Stomach (tissue), 9 donors: ENCODE results near the gene UBE3D. TPM values are rescaled to one million over a fixed set of nuclear protein-coding genes. Genes with fewer than 3 reads are reported as not detected.
"Not testable (repeated sequence)": the region's sequence is repeated elsewhere in the genome, so short reads cannot be mapped to it uniquely, and the experiment has no call there.

Experiments
- DNase-seq, 2 donors: peaks; one replicate each; pipeline versions ENCODE4 v3.0.0 to v3.0.0-alpha.2; 2013 to 2019
- H3K27ac ChIP-seq, 5 donors: fragments of 200-600 bp in 4 of 5; sonication (generic) in 4 of 5; one replicate each; pipeline ENCODE4 v1.5.1; 2013 to 2019; ENCODE audit warnings: mild to moderate bottlenecking in 1 of 5, moderate library complexity in 1 of 5
- H3K27me3 ChIP-seq, 3 donors: fragments of 200-600 bp; sonication (generic); one replicate each; pipeline ENCODE4 v1.5.1; 2017 to 2019; ENCODE audit warnings: mixed run types in 1 of 3
- H3K36me3 ChIP-seq, 4 donors: fragments of 200-600 bp; sonication (generic); 1 replicate in 3 of 4; 2 replicates in 1 of 4; pipeline ENCODE4 v1.5.1; 2016 to 2019
- H3K4me1 ChIP-seq, 4 donors: fragments of 200-600 bp; sonication (generic); one replicate each; pipeline ENCODE4 v1.5.1; 2016 to 2019
- H3K4me3 ChIP-seq, 4 donors: fragments of 200-600 bp; sonication (generic) in 3 of 4; one replicate each; pipeline ENCODE4 v1.5.1; 2016 to 2019; ENCODE audit warnings: mild to moderate bottlenecking in 1 of 4
- H3K9me3 ChIP-seq, 4 donors: fragments of 200-600 bp; sonication (generic); one replicate each; pipeline ENCODE4 v1.5.1; 2016 to 2019
- CTCF ChIP-seq, 7 experiments: fragments of 450-650 bp in 4 of 7; fragments of 200-600 bp in 3 of 7; sonication (generic) in 3 of 7; IDR thresholded peaks; one replicate each; pipeline ENCODE4 v1.5.1; 2016 to 2019; ENCODE audit warnings: antibody characterized with exemption in 7 of 7, control low read depth in 2 of 7, mild to moderate bottlenecking in 1 of 7
- EP300 ChIP-seq: sonication (generic); formaldehyde crosslinking; IDR thresholded peaks from one replicate; pipeline ENCODE4 v1.6.1; 2017; ENCODE audit warnings: antibody characterized with exemption
- POLR2A ChIP-seq, 4 donors: fragments of 450-650 bp; IDR thresholded peaks; one replicate each; pipeline ENCODE4 v1.6.1; 2016; ENCODE audit warnings: antibody characterized with exemption in 4 of 4, control low read depth in 2 of 4, mild to moderate bottlenecking in 1 of 4, moderate library complexity in 1 of 4
- POLR2AphosphoS5 ChIP-seq, 3 donors: sonication (generic); formaldehyde crosslinking; IDR thresholded peaks; one replicate each; pipeline ENCODE4 v1.6.1; 2016; ENCODE audit warnings: antibody characterized with exemption in 3 of 3
- WGBS, 5 donors: extraction: QIAGEN DNeasy Blood & Tissue Kit in 3 of 5; methylation state at CpG; one replicate each; pipeline versions ENCODE4 v1.1.5 to v1.1.7; 2013 to 2018; 5-methylcytosine and 5-hydroxymethylcytosine counted together
- intact Hi-C: fragments of 100-400 bp; cut with DNase I; formaldehyde crosslinking; loops from one replicate; pipeline ENCODE4 v1.15.1; 2023; ENCODE audit warnings: low total_unique reads
- polyA plus RNA-seq, 3 donors: library from polyadenylated mRNA; stranded (reverse); fragments of 200-250 nt; gene quantifications; one replicate each; pipeline ENCODE4 v1.2.3, GENCODE V29; 2013
- total RNA-seq, 5 donors: library from RNA; depleted of rRNA; stranded (reverse); fragments of >200 nt; gene quantifications; one replicate each; pipeline versions ENCODE4 v1.1.0 to v1.2.3, GENCODE V29; 2014 to 2016
- donor health status: healthy with polysubstance abuse.
- donor health status: Bipolar disorder and iron deficiency.
- donor health status: healthy.

Gene UBE3D
- total and polyA plus RNA-seq, 8 donors, result 1.5 to 33.3 (median 11.8) TPM

- Histone ChIP-seq H3K9me3 (no peaks in the 10 kb centered on the region), H3K4me1 (no peaks in the 10 kb centered on the region), H3K27ac (no peak overlapping the region), H3K36me3 (peaks cover 0 to 10% (median 7%) of the 10 kb centered on the region in 4 donors), H3K27me3 (no peaks in the 10 kb centered on the region), H3K4me3 (no peak overlapping the region)
- intact Hi-C loops, result no loop called here
- no peak for DNase-seq
- WGBS, 5 donors, result 88 to 92% (median 91%) methylated on average over 9 of the region's 9 CpGs
- TF ChIP-seq EP300 (no peak), CTCF (IDR thresholded peaks at IDR 0.05) (no peak), POLR2A (IDR thresholded peaks at IDR 0.05) (no peak), POLR2AphosphoS5 (IDR thresholded peaks at IDR 0.05) (no peak)
These were observed 171.6 kb downstream of the UBE3D start for GRCh38 chr6:82893889-82894652.

GRCh38 chr6:82891503-82891902 is 174.1 kb downstream of the UBE3D start:
- H3K9me3 ChIP-seq, H3K4me3 ChIP-seq, H3K4me1 ChIP-seq, DNase-seq, intact Hi-C loops, H3K27me3 ChIP-seq, H3K27ac ChIP-seq: not testable (repeated sequence)
- peaks cover 0 to 10% (median 7%) of the 10 kb centered on the region in 4 donors for H3K36me3 ChIP-seq
- 76 to 86% (median 83%) methylated on average over 3 of the region's 3 CpGs for WGBS, 5 donors

- Histone ChIP-seq H3K27me3 (no peaks in the 10 kb centered on the region), H3K36me3 (peaks cover 0 to 10% (median 7%) of the 10 kb centered on the region in 4 donors), H3K9me3 (no peaks in the 10 kb centered on the region), H3K4me3 (no peak overlapping the region), H3K27ac (no peak overlapping the region), H3K4me1 (no peaks in the 10 kb centered on the region)
- intact Hi-C loops, result no loop called here
- DNase-seq, result no peak
- no peak for TF ChIP-seq EP300
- no peak for TF ChIP-seq POLR2AphosphoS5 (IDR thresholded peaks at IDR 0.05)
- no peak for TF ChIP-seq POLR2A (IDR thresholded peaks at IDR 0.05)
- TF ChIP-seq CTCF (IDR thresholded peaks at IDR 0.05), result no peak
These were observed 174.6 kb downstream of the UBE3D start for GRCh38 chr6:82891076-82891475.

GRCh38 chr6:82890240-82890639 is 175.4 kb downstream of the UBE3D start:
- Histone ChIP-seq H3K9me3 (no peaks in the 10 kb centered on the region), H3K4me3 (no peak overlapping the region), H3K27me3 (no peaks in the 10 kb centered on the region), H3K4me1 (no peaks in the 10 kb centered on the region), H3K27ac (no peak overlapping the region), H3K36me3 (peaks cover 0 to 10% (median 7%) of the 10 kb centered on the region in 4 donors)
- DNase-seq, result no peak
- TF ChIP-seq CTCF (IDR thresholded peaks at IDR 0.05) (no peak), POLR2AphosphoS5 (IDR thresholded peaks at IDR 0.05) (no peak), POLR2A (IDR thresholded peaks at IDR 0.05) (no peak), EP300 (no peak)
- 84 to 94% (median 92%) methylated on average over 1 of the region's 1 CpG for WGBS, 5 donors
- intact Hi-C loops, result no loop called here

GRCh38 chr6:82889143-82889542 is 176.5 kb downstream of the UBE3D start:
- no peaks in the 10 kb centered on the region for H3K27me3 ChIP-seq
- no peak for DNase-seq
- WGBS, 5 donors, result 93 to 96% (median 95%) methylated on average over 5 of the region's 5 CpGs
- H3K4me1 ChIP-seq, result no peaks in the 10 kb centered on the region
- no peaks in the 10 kb centered on the region for H3K9me3 ChIP-seq
- intact Hi-C loops, result no loop called here
- no peak overlapping the region for H3K27ac ChIP-seq
- no peak overlapping the region for H3K4me3 ChIP-seq
- peaks cover 0 to 10% (median 7%) of the 10 kb centered on the region in 4 donors for H3K36me3 ChIP-seq
- no peak for TF ChIP-seq POLR2A (IDR thresholded peaks at IDR 0.05)
- TF ChIP-seq POLR2AphosphoS5 (IDR thresholded peaks at IDR 0.05), result no peak
- TF ChIP-seq EP300, result no peak
- TF ChIP-seq CTCF (IDR thresholded peaks at IDR 0.05), result no peak
